MCF 10A (cell line): ENCODE data around the gene ATP8B3. TPM values are rescaled to one million over a fixed set of nuclear protein-coding genes. Genes with fewer than 3 reads are reported as not detected.
A peak's percentile ranks its signal among the peaks of the same experiment; 100 is the strongest.

ENCODE experiments used
- BruUV-seq: library from RNA; stranded (reverse); fragments of 400-500 nt; replicated peaks from 2 replicates; lab custom pipeline; 2021; lab: Mats Ljungman, UMichigan
- CTCF ChIA-PET: fragments of 300-600 bp; sonication (Branson Sonifier 250); formaldehyde crosslinking; extraction: SDS; loops from one replicate; lab custom pipeline; 2021; ENCODE audit warnings: antibody characterized with exemption, inconsistent platforms; lab: Yijun Ruan, JAX
- POLR2A ChIA-PET: fragments of 300-600, 350-650 bp; sonication (Branson Sonifier 250); formaldehyde crosslinking; extraction: SDS; loops from one replicate; lab custom pipeline; 2020; ENCODE audit warnings: antibody characterized with exemption, inconsistent platforms; lab: Yijun Ruan, JAX
- DNase-seq: peaks from one replicate; pipeline ENCODE4 v3.0.0-alpha.2; 2018; ENCODE audit not compliant: unreplicated experiment
- H3K27ac Mint-ChIP-seq: one replicate; pipeline ENCODE4 v1.8.0; 2022; ENCODE audit warnings: mild to moderate bottlenecking, low read depth, mixed read lengths; ENCODE audit not compliant: unreplicated experiment
- H3K27me3 Mint-ChIP-seq: one replicate; pipeline ENCODE4 v1.8.0; 2022; ENCODE audit warnings: mixed read lengths; ENCODE audit not compliant: insufficient read depth, unreplicated experiment
- H3K36me3 Mint-ChIP-seq: one replicate; pipeline ENCODE4 v1.8.0; 2022; ENCODE audit warnings: mild to moderate bottlenecking, moderate library complexity, mixed read lengths; ENCODE audit not compliant: insufficient read depth, unreplicated experiment
- H3K4me1 Mint-ChIP-seq: one replicate; pipeline ENCODE4 v1.8.0; 2022; ENCODE audit warnings: mixed read lengths; ENCODE audit not compliant: insufficient read depth, unreplicated experiment
- H3K4me3 Mint-ChIP-seq: one replicate; pipeline ENCODE4 v1.8.0; 2022; ENCODE audit warnings: mild to moderate bottlenecking, moderate library complexity, mixed read lengths; ENCODE audit not compliant: unreplicated experiment
- H3K9me3 Mint-ChIP-seq: one replicate; pipeline ENCODE4 v1.8.0; 2022; ENCODE audit warnings: mixed read lengths; ENCODE audit not compliant: unreplicated experiment
- intact Hi-C: fragments of 100-400 bp; cut with micrococcal nuclease; formaldehyde crosslinking; loops from 2 replicates; pipeline ENCODE4 v1.14.1; 2022
- total RNA-seq: library from RNA; stranded (reverse); gene quantifications from 2 replicates; pipeline ENCODE4 v1.2.3, GENCODE V29; 2022
- TF ChIP-seq, protein P1 (sequence below): fragments of 200-600 bp; IDR thresholded peaks from one replicate; pipeline ENCODE4 v1.8.0; 2022; ENCODE audit warnings: antibody characterized with exemption, mild to moderate bottlenecking; ENCODE audit not compliant: unreplicated experiment

The ATP8B3 gene
- total RNA-seq, 1 experiment from 2014 or later = 9.3 TPM

DNA sequence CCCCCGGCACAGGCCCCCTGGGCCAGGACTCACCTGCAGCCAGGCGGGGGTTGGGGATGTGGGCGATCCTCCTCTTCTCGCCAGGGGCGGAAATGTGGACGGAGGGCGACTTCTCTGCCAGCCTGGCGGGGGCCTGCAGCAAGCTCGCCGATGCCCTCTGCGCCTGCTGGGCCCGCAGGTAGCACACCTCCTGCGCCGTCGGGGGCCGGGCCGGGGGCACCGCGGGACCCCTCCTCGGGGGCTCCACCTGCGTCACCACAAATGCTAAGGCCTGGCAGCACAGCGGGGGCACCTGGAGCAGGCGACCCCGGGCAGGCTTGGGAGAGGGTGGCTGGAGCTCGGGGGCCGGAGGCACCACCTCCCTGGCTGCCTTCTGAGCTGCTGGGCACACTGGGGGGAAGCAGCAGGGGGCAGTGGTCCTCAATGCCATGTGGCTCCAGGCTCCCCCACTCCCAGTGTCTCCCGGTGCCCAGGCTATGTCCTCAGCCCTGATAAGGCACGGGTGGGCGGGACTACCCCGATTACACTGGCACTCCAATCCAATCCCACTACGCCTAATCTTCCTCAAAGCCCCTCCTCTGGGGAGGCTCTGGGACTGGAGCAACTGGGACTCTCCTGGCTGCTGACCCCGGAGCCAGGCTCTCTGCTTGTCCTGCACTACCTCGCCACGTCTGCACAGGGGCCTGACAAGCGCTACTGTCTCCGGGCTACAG is 11.6 kb upstream of the ATP8B3 start:
- BruUV-seq = no TSS peak
- H3K4me1 Mint-ChIP-seq = peaks cover 4% of the 10 kb centered on the region
- no peaks in the 10 kb centered on the region for H3K27me3 Mint-ChIP-seq
- ChIA-PET POLR2A (no interaction called here), CTCF (interaction anchor here (0.6 to 0.8 kb wide), 3 partner anchors 69 to 151 kb away, joined by 3 read pairs; no protein-coding TSS in a partner anchor)
- no peak overlapping the region for H3K4me3 Mint-ChIP-seq
- H3K36me3 Mint-ChIP-seq = peaks cover 52% of the 10 kb centered on the region
- intact Hi-C loops = no loop called here
- TF ChIP-seq, protein P1, sequence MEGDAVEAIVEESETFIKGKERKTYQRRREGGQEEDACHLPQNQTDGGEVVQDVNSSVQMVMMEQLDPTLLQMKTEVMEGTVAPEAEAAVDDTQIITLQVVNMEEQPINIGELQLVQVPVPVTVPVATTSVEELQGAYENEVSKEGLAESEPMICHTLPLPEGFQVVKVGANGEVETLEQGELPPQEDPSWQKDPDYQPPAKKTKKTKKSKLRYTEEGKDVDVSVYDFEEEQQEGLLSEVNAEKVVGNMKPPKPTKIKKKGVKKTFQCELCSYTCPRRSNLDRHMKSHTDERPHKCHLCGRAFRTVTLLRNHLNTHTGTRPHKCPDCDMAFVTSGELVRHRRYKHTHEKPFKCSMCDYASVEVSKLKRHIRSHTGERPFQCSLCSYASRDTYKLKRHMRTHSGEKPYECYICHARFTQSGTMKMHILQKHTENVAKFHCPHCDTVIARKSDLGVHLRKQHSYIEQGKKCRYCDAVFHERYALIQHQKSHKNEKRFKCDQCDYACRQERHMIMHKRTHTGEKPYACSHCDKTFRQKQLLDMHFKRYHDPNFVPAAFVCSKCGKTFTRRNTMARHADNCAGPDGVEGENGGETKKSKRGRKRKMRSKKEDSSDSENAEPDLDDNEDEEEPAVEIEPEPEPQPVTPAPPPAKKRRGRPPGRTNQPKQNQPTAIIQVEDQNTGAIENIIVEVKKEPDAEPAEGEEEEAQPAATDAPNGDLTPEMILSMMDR = no peak
- no peak for DNase-seq
- H3K9me3 Mint-ChIP-seq = no peaks in the 10 kb centered on the region
- H3K27ac Mint-ChIP-seq = peak overlapping the region; percentile 16

- no TSS peak for BruUV-seq
- CTCF ChIA-PET = interaction anchor here (0.6 to 1.1 kb wide), 3 partner anchors 15 to 151 kb away, joined by 3 to 4 read pairs (median 3); no protein-coding TSS in a partner anchor
- Mint-ChIP-seq H3K9me3 (no peaks in the 10 kb centered on the region), H3K36me3 (peaks cover 49% of the 10 kb centered on the region), H3K27me3 (no peaks in the 10 kb centered on the region), H3K27ac (no peak overlapping the region), H3K4me1 (peaks cover 4% of the 10 kb centered on the region), H3K4me3 (no peak overlapping the region)
- no peak for DNase-seq
- TF ChIP-seq, protein P1 = no peak
- intact Hi-C loops = no loop called here
- POLR2A ChIA-PET = no interaction called here
Observed at GRCh38 chr19:1823020-1823419, 10.9 kb upstream of the ATP8B3 start.

DNA sequence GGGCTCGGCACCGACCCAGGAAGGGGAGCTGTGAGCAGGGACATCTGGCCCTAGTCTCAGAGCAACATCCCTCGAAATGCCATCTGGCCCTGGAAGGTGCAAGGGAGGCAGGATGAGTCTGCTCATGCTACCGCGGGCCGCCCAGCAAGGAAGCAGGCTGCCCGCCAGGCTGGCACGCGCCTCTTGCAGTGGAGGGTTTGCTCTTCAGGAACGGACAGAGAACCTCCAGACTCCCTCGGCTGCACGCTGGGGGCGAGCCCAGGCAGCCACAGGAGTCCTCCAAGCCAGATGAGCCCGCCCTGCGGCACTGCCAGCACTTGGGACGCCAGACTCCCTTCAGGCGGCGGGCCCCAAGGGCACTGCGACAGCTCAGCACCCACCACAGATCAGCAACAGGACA is 10.1 kb upstream of the ATP8B3 start:
- DNase-seq = no peak
- Mint-ChIP-seq H3K27me3 (no peaks in the 10 kb centered on the region), H3K4me1 (peaks cover 4% of the 10 kb centered on the region), H3K36me3 (peaks cover 46% of the 10 kb centered on the region), H3K4me3 (no peak overlapping the region), H3K9me3 (no peaks in the 10 kb centered on the region), H3K27ac (no peak overlapping the region)
- ChIA-PET CTCF (interaction anchor here (0.7 to 1.1 kb wide), 2 partner anchors 16 to 27 kb away, joined by 4 to 6 read pairs; no protein-coding TSS in a partner anchor), POLR2A (no interaction called here)
- TF ChIP-seq, protein P1 = no peak
- BruUV-seq = no TSS peak
- intact Hi-C loops = no loop called here

DNA sequence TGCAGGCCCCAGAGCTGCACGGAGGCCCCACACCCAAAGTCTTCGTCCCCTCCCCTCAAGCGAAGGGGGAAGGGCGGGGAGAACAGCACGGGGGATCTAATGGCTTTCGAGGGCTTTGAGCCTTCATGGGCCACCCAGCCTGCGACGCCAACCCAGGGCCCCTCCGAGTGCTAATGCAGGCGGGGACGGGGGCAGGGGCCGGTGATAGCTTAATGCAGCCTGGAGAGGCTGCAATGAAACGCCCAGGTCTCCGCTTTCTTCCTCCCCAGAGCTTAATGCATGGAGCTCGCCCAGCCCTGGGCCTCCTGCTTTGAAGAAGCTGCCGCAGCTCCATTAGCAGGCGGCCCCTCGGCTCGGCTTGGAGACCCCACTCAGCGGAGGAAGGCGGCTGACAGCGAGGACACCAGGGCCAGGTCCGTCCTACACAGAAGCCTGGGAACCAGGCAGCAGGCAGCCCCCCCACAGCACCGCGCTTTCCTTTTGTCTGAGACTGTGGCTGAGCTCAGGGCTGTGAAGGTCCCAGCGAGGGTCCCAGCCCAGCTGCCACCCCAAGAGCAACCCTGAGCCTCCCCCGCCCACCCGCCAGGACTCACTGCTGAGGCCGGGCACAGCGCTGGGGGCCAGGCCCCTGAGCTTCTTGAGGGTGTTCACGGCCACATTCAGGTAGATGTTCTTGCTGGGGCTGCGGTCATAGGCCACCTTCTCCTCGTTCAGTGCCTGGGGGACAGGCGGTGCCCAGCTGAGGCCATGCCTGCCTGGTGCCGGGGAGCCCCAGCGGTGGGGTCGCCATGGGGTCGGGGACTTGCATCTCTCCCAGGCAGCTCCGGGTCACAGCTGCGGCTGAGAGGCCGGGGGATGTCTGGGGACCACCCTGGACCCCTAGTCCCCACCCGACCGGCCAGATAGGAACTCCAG is 7.5 kb upstream of the ATP8B3 start:
- intact Hi-C loops = no loop called here
- H3K4me3 Mint-ChIP-seq = no peak overlapping the region
- ChIA-PET POLR2A (interaction anchor here (1.4 kb wide), 1 partner anchor 46 kb away, joined by 3 read pairs; no protein-coding TSS in a partner anchor), CTCF (interaction anchor here (0.5 to 3.8 kb wide), 5 partner anchors 18 to 274 kb away, joined by 3 to 16 read pairs (median 3); no protein-coding TSS in a partner anchor)
- BruUV-seq = no TSS peak
- peaks cover 52% of the 10 kb centered on the region for H3K36me3 Mint-ChIP-seq
- H3K9me3 Mint-ChIP-seq = no peaks in the 10 kb centered on the region
- H3K27ac Mint-ChIP-seq = no peak overlapping the region
- no peaks in the 10 kb centered on the region for H3K27me3 Mint-ChIP-seq
- TF ChIP-seq, protein P1 = no peak
- no peaks in the 10 kb centered on the region for H3K4me1 Mint-ChIP-seq
- DNase-seq = no peak
